Vagina (tissue), 2 donors: ENCODE results near the gene DIP2B. TPM values are rescaled to one million over a fixed set of nuclear protein-coding genes. Genes with fewer than 3 reads are reported as not detected.

Experiments
- DNase-seq, 2 donors: peaks; one replicate each; pipeline ENCODE4 v3.0.0-alpha.2; 2017; ENCODE audit errors: extremely low spot score in 2 of 2
- H3K27ac ChIP-seq: fragments of 200-600 bp; sonication (generic); one replicate; pipeline ENCODE4 v1.5.1; 2019
- H3K27me3 ChIP-seq: fragments of 200-600 bp; sonication (generic); one replicate; pipeline ENCODE4 v1.5.1; 2019
- H3K36me3 ChIP-seq, 2 donors: fragments of 200-600 bp; sonication (generic); one replicate each; pipeline ENCODE4 v1.5.1; 2017 to 2019
- H3K4me1 ChIP-seq: fragments of 200-600 bp; sonication (generic); one replicate; pipeline ENCODE4 v1.5.1; 2019
- H3K4me3 ChIP-seq, 2 donors: fragments of 200-600 bp; sonication (generic); 1 replicate in 1 of 2; 2 replicates in 1 of 2; pipeline ENCODE4 v1.5.1; 2016 to 2019
- H3K9me3 ChIP-seq: fragments of 200-600 bp; sonication (generic); one replicate; pipeline ENCODE4 v1.5.1; 2019
- POLR2A ChIP-seq, 2 donors: fragments of 450-650 bp; IDR thresholded peaks; one replicate each; pipeline ENCODE4 v1.6.1; 2017; ENCODE audit warnings: antibody characterized with exemption in 2 of 2, mild to moderate bottlenecking in 2 of 2, moderate library complexity in 2 of 2
- POLR2AphosphoS5 ChIP-seq, 2 donors: sonication (generic); formaldehyde crosslinking; IDR thresholded peaks; one replicate each; pipeline ENCODE4 v1.9.0; 2017; ENCODE audit warnings: antibody characterized with exemption in 2 of 2, mild to moderate bottlenecking in 2 of 2, low read depth in 1 of 2; ENCODE audit not compliant: insufficient read depth in 1 of 2
- intact Hi-C: fragments of 100-400 bp; cut with DNase I; formaldehyde crosslinking; loops from one replicate; pipeline ENCODE4 v1.15.1; 2023
- total RNA-seq: library from RNA; depleted of rRNA; stranded (reverse); fragments of >200 nt; gene quantifications from one replicate; pipeline ENCODE4 v1.2.3, GENCODE V29; 2016
- TF ChIP-seq, protein P1 (sequence below), 3 experiments: fragments of 450-650 bp in 2 of 3; fragments of 200-600 bp in 1 of 3; sonication (generic) in 1 of 3; IDR thresholded peaks; one replicate each; pipeline ENCODE4 v1.5.1; 2017 to 2019; ENCODE audit warnings: antibody characterized with exemption in 3 of 3, mild to moderate bottlenecking in 2 of 3, moderate library complexity in 2 of 3

The DIP2B gene
- total RNA-seq, 1 donor from 2014 or later: 32.2 TPM

DNA sequence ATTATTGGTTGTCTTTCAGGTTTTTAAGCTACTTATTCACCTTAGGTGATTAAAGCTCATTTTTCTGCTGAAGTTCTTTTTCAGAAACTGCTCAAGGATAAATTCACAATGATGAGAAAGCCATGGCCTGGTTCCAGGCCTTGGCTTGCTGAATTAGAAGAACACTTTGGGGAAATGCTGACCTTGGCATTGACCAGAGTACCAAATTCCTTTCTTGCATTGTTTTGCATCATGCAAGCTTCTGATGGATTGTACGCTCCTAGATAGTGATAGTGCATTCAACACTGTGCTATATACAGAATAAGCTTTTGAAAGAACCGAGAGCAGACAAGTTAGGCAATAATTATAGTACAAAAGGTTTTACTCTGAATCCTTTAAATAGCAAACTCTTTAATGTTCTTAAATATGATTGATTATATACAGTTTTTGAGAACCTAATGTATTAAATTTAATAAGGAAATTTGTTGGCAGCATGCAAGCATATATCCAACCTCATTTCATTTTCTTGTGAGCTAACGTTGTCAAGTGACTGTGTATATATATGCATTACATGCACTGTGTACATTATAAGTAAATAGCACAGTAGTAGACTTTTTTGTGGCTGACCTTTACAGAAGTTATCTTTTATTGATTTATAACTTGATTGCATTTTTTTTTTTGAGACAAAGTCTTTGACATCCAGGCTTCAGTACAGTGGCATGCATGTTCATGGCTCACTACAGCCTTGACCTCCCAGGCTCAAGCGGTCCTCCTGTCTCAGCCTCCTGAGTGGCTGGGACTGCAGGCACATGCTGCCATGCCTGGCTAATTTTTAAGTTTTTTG lies 99.2 kb downstream of the DIP2B start:
- TF ChIP-seq, protein P1, sequence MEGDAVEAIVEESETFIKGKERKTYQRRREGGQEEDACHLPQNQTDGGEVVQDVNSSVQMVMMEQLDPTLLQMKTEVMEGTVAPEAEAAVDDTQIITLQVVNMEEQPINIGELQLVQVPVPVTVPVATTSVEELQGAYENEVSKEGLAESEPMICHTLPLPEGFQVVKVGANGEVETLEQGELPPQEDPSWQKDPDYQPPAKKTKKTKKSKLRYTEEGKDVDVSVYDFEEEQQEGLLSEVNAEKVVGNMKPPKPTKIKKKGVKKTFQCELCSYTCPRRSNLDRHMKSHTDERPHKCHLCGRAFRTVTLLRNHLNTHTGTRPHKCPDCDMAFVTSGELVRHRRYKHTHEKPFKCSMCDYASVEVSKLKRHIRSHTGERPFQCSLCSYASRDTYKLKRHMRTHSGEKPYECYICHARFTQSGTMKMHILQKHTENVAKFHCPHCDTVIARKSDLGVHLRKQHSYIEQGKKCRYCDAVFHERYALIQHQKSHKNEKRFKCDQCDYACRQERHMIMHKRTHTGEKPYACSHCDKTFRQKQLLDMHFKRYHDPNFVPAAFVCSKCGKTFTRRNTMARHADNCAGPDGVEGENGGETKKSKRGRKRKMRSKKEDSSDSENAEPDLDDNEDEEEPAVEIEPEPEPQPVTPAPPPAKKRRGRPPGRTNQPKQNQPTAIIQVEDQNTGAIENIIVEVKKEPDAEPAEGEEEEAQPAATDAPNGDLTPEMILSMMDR (IDR thresholded peaks at IDR 0.05): no peak
- no peak for TF ChIP-seq POLR2A (IDR thresholded peaks at IDR 0.05)
- TF ChIP-seq POLR2AphosphoS5 (IDR thresholded peaks at IDR 0.05; ENCODE audit: insufficient read depth in 1 of 2, low read depth in 1 of 2): no peak
- Histone ChIP-seq H3K36me3 (no peaks in the 10 kb centered on the region), H3K27ac (peak overlapping the region; percentile 17), H3K4me3 (no peak overlapping the region), H3K9me3 (no peaks in the 10 kb centered on the region), H3K4me1 (peaks cover 21% of the 10 kb centered on the region), H3K27me3 (no peaks in the 10 kb centered on the region)
- no peak for DNase-seq
- intact Hi-C loops: no loop called here

DNA sequence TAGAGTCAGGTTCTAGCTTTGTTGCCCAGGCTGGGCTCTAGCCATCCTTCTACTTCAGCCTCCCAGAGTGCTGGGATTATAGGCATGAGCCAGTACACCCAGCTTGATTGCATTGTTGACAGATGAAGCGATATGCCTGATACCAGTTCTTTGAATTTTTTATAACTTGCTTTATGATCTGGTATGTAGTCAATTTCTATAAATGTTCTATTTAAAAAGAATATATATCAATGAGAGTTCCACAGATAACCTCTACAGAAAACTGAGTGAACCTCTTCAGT lies 99.8 kb downstream of the DIP2B start:
- DNase-seq: no peak
- H3K4me1 ChIP-seq: peaks cover 15% of the 10 kb centered on the region
- no peaks in the 10 kb centered on the region for H3K9me3 ChIP-seq
- intact Hi-C loops: no loop called here
- H3K4me3 ChIP-seq: no peak overlapping the region
- H3K27me3 ChIP-seq: no peaks in the 10 kb centered on the region
- TF ChIP-seq POLR2AphosphoS5 (IDR thresholded peaks at IDR 0.05; ENCODE audit: insufficient read depth in 1 of 2, low read depth in 1 of 2) (no peak), POLR2A (IDR thresholded peaks at IDR 0.05) (no peak)
- TF ChIP-seq, protein P1 (IDR thresholded peaks at IDR 0.05): no peak
- no peaks in the 10 kb centered on the region for H3K36me3 ChIP-seq
- no peak overlapping the region for H3K27ac ChIP-seq

GRCh38 chr12:50606675-50607375 lies 102.0 kb downstream of the DIP2B start:
- Histone ChIP-seq H3K27me3 (no peaks in the 10 kb centered on the region), H3K4me1 (peaks cover 24% of the 10 kb centered on the region), H3K36me3 (no peaks in the 10 kb centered on the region), H3K27ac (no peak overlapping the region), H3K4me3 (no peak overlapping the region), H3K9me3 (no peaks in the 10 kb centered on the region)
- TF ChIP-seq POLR2AphosphoS5 (IDR thresholded peaks at IDR 0.05; ENCODE audit: insufficient read depth in 1 of 2, low read depth in 1 of 2): no peak
- no peak for TF ChIP-seq POLR2A (IDR thresholded peaks at IDR 0.05)
- TF ChIP-seq, protein P1 (IDR thresholded peaks at IDR 0.05): no peak
- intact Hi-C loops: no loop called here
- DNase-seq: no peak

GRCh38 chr12:50609292-50609874 lies 104.6 kb downstream of the DIP2B start:
- H3K36me3 ChIP-seq: no peaks in the 10 kb centered on the region
- no peak for DNase-seq
- no peaks in the 10 kb centered on the region for H3K9me3 ChIP-seq
- H3K4me3 ChIP-seq: no peak overlapping the region
- peaks cover 29% of the 10 kb centered on the region for H3K4me1 ChIP-seq
- intact Hi-C loops: no loop called here
- TF ChIP-seq, protein P1 (IDR thresholded peaks at IDR 0.05): no peak
- TF ChIP-seq POLR2A (IDR thresholded peaks at IDR 0.05) (no peak), POLR2AphosphoS5 (IDR thresholded peaks at IDR 0.05; ENCODE audit: insufficient read depth in 1 of 2, low read depth in 1 of 2) (no peak)
- H3K27me3 ChIP-seq: no peaks in the 10 kb centered on the region
- H3K27ac ChIP-seq: no peak overlapping the region
